Measurements from ENCODE around the gene TLR9.

TLR9 gene

GRCh38 chr3:52196977-52197376, 28.5 kb downstream of the TLR9 start:
- H3K36me3 ChIP-seq (ENCODE audit: control insufficient read depth, insufficient read depth, low read length): peaks cover 8% of the 10 kb centered on the region
- no peak overlapping the region for H3K4me3 ChIP-seq (ENCODE audit: insufficient read depth, low read depth, low read length, poor library complexity, severe bottlenecking)
- H3K9me3 ChIP-seq (ENCODE audit: control insufficient read depth, low read length): no peaks in the 10 kb centered on the region
- no peak for DNase-seq
- peak overlapping the region; percentile 90 for H3K27ac ChIP-seq (ENCODE audit: insufficient read depth, low read length, poor library complexity, severe bottlenecking)
- no peaks in the 10 kb centered on the region for H3K27me3 ChIP-seq (replicated peaks; ENCODE audit: control insufficient read depth, insufficient read depth, low read length, poor library complexity, severe bottlenecking)
- peaks cover 24% of the 10 kb centered on the region for H3K4me1 ChIP-seq (ENCODE audit: control insufficient read depth, insufficient read depth, low read length, poor library complexity, severe bottlenecking)

- no peak for DNase-seq
- H3K27ac ChIP-seq (ENCODE audit: insufficient read depth, low read length, poor library complexity, severe bottlenecking): no peak overlapping the region
- H3K4me3 ChIP-seq (ENCODE audit: insufficient read depth, low read depth, low read length, poor library complexity, severe bottlenecking): no peak overlapping the region
- H3K36me3 ChIP-seq (ENCODE audit: control insufficient read depth, insufficient read depth, low read length): peaks cover 8% of the 10 kb centered on the region
- peaks cover 24% of the 10 kb centered on the region for H3K4me1 ChIP-seq (ENCODE audit: control insufficient read depth, insufficient read depth, low read length, poor library complexity, severe bottlenecking)
- no peaks in the 10 kb centered on the region for H3K27me3 ChIP-seq (replicated peaks; ENCODE audit: control insufficient read depth, insufficient read depth, low read length, poor library complexity, severe bottlenecking)
- H3K9me3 ChIP-seq (ENCODE audit: control insufficient read depth, low read length): no peaks in the 10 kb centered on the region
Observed at GRCh38 chr3:52195823-52196331, 29.6 kb downstream of the TLR9 start.

- H3K27me3 ChIP-seq (replicated peaks; ENCODE audit: control insufficient read depth, insufficient read depth, low read length, poor library complexity, severe bottlenecking): no peaks in the 10 kb centered on the region
- DNase-seq: no peak
- H3K9me3 ChIP-seq (ENCODE audit: control insufficient read depth, low read length): no peaks in the 10 kb centered on the region
- H3K4me3 ChIP-seq (ENCODE audit: insufficient read depth, low read depth, low read length, poor library complexity, severe bottlenecking): no peak overlapping the region
- H3K36me3 ChIP-seq (ENCODE audit: control insufficient read depth, insufficient read depth, low read length): peaks cover 6% of the 10 kb centered on the region
- no peak overlapping the region for H3K27ac ChIP-seq (ENCODE audit: insufficient read depth, low read length, poor library complexity, severe bottlenecking)
- H3K4me1 ChIP-seq (ENCODE audit: control insufficient read depth, insufficient read depth, low read length, poor library complexity, severe bottlenecking): peaks cover 24% of the 10 kb centered on the region
Observed at GRCh38 chr3:52195291-52195597, 30.2 kb downstream of the TLR9 start.

- no peak overlapping the region for H3K4me3 ChIP-seq (ENCODE audit: insufficient read depth, low read depth, low read length, poor library complexity, severe bottlenecking)
- H3K27ac ChIP-seq (ENCODE audit: insufficient read depth, low read length, poor library complexity, severe bottlenecking): no peak overlapping the region
- peaks cover 23% of the 10 kb centered on the region for H3K4me1 ChIP-seq (ENCODE audit: control insufficient read depth, insufficient read depth, low read length, poor library complexity, severe bottlenecking)
Observed at GRCh38 chr3:52194485-52195290, 30.8 kb downstream of the TLR9 start.

GRCh38 chr3:52193065-52193464, 32.4 kb downstream of the TLR9 start:
- Histone ChIP-seq H3K36me3 (ENCODE audit: control insufficient read depth, insufficient read depth, low read length) (peaks cover 2% of the 10 kb centered on the region), H3K4me1 (ENCODE audit: control insufficient read depth, insufficient read depth, low read length, poor library complexity, severe bottlenecking) (peaks cover 11% of the 10 kb centered on the region), H3K4me3 (ENCODE audit: insufficient read depth, low read depth, low read length, poor library complexity, severe bottlenecking) (no peak overlapping the region), H3K9me3 (ENCODE audit: control insufficient read depth, low read length) (no peaks in the 10 kb centered on the region), H3K27ac (ENCODE audit: insufficient read depth, low read length, poor library complexity, severe bottlenecking) (no peak overlapping the region), H3K27me3 (replicated peaks; ENCODE audit: control insufficient read depth, insufficient read depth, low read length, poor library complexity, severe bottlenecking) (no peaks in the 10 kb centered on the region)
- no peak for DNase-seq

More at GRCh38 chr3:52194485-52195290, 30.8 kb downstream of the TLR9 start:
- Histone ChIP-seq H3K36me3 (ENCODE audit: control insufficient read depth, insufficient read depth, low read length) (peaks cover 3% of the 10 kb centered on the region), H3K9me3 (ENCODE audit: control insufficient read depth, low read length) (no peaks in the 10 kb centered on the region), H3K27me3 (replicated peaks; ENCODE audit: control insufficient read depth, insufficient read depth, low read length, poor library complexity, severe bottlenecking) (no peaks in the 10 kb centered on the region)
- no peak for DNase-seq

GRCh38 chr3:52191663-52192062, 33.8 kb downstream of the TLR9 start:
- no peak overlapping the region for H3K27ac ChIP-seq (ENCODE audit: insufficient read depth, low read length, poor library complexity, severe bottlenecking)
- no peaks in the 10 kb centered on the region for H3K9me3 ChIP-seq (ENCODE audit: control insufficient read depth, low read length)
- H3K4me1 ChIP-seq (ENCODE audit: control insufficient read depth, insufficient read depth, low read length, poor library complexity, severe bottlenecking): peaks cover under 1% of the 10 kb centered on the region
- no peak for DNase-seq
- H3K36me3 ChIP-seq (ENCODE audit: control insufficient read depth, insufficient read depth, low read length): no peaks in the 10 kb centered on the region
- no peak overlapping the region for H3K4me3 ChIP-seq (ENCODE audit: insufficient read depth, low read depth, low read length, poor library complexity, severe bottlenecking)
- no peaks in the 10 kb centered on the region for H3K27me3 ChIP-seq (replicated peaks; ENCODE audit: control insufficient read depth, insufficient read depth, low read length, poor library complexity, severe bottlenecking)

GRCh38 chr3:52190294-52191074, 35.0 kb downstream of the TLR9 start:
- Histone ChIP-seq H3K36me3 (ENCODE audit: control insufficient read depth, insufficient read depth, low read length) (no peaks in the 10 kb centered on the region), H3K9me3 (ENCODE audit: control insufficient read depth, low read length) (no peaks in the 10 kb centered on the region), H3K27me3 (replicated peaks; ENCODE audit: control insufficient read depth, insufficient read depth, low read length, poor library complexity, severe bottlenecking) (no peaks in the 10 kb centered on the region), H3K4me1 (ENCODE audit: control insufficient read depth, insufficient read depth, low read length, poor library complexity, severe bottlenecking) (no peaks in the 10 kb centered on the region), H3K4me3 (ENCODE audit: insufficient read depth, low read depth, low read length, poor library complexity, severe bottlenecking) (no peak overlapping the region), H3K27ac (ENCODE audit: insufficient read depth, low read length, poor library complexity, severe bottlenecking) (no peak overlapping the region)
- DNase-seq: no peak

- Histone ChIP-seq H3K27ac (ENCODE audit: insufficient read depth, low read length, poor library complexity, severe bottlenecking) (no peak overlapping the region), H3K27me3 (replicated peaks; ENCODE audit: control insufficient read depth, insufficient read depth, low read length, poor library complexity, severe bottlenecking) (no peaks in the 10 kb centered on the region), H3K9me3 (ENCODE audit: control insufficient read depth, low read length) (no peaks in the 10 kb centered on the region), H3K4me1 (ENCODE audit: control insufficient read depth, insufficient read depth, low read length, poor library complexity, severe bottlenecking) (no peaks in the 10 kb centered on the region), H3K36me3 (ENCODE audit: control insufficient read depth, insufficient read depth, low read length) (no peaks in the 10 kb centered on the region), H3K4me3 (ENCODE audit: insufficient read depth, low read depth, low read length, poor library complexity, severe bottlenecking) (no peak overlapping the region)
- DNase-seq: no peak
Observed at GRCh38 chr3:52188556-52188955, 36.9 kb downstream of the TLR9 start.

- H3K9me3 ChIP-seq (ENCODE audit: control insufficient read depth, low read length): no peaks in the 10 kb centered on the region
- no peaks in the 10 kb centered on the region for H3K36me3 ChIP-seq (ENCODE audit: control insufficient read depth, insufficient read depth, low read length)
- no peak overlapping the region for H3K4me3 ChIP-seq (ENCODE audit: insufficient read depth, low read depth, low read length, poor library complexity, severe bottlenecking)
- H3K27me3 ChIP-seq (replicated peaks; ENCODE audit: control insufficient read depth, insufficient read depth, low read length, poor library complexity, severe bottlenecking): no peaks in the 10 kb centered on the region
- peaks cover 6% of the 10 kb centered on the region for H3K4me1 ChIP-seq (ENCODE audit: control insufficient read depth, insufficient read depth, low read length, poor library complexity, severe bottlenecking)
- H3K27ac ChIP-seq (ENCODE audit: insufficient read depth, low read length, poor library complexity, severe bottlenecking): no peak overlapping the region
- no peak for DNase-seq
Observed at GRCh38 chr3:52186729-52187128, 38.7 kb downstream of the TLR9 start.

- DNase-seq: no peak
- Histone ChIP-seq H3K4me1 (ENCODE audit: control insufficient read depth, insufficient read depth, low read length, poor library complexity, severe bottlenecking) (peaks cover 6% of the 10 kb centered on the region), H3K9me3 (ENCODE audit: control insufficient read depth, low read length) (no peaks in the 10 kb centered on the region), H3K36me3 (ENCODE audit: control insufficient read depth, insufficient read depth, low read length) (no peaks in the 10 kb centered on the region), H3K27me3 (replicated peaks; ENCODE audit: control insufficient read depth, insufficient read depth, low read length, poor library complexity, severe bottlenecking) (no peaks in the 10 kb centered on the region), H3K27ac (ENCODE audit: insufficient read depth, low read length, poor library complexity, severe bottlenecking) (no peak overlapping the region), H3K4me3 (ENCODE audit: insufficient read depth, low read depth, low read length, poor library complexity, severe bottlenecking) (no peak overlapping the region)
Observed at GRCh38 chr3:52185837-52186236, 39.6 kb downstream of the TLR9 start.

Measured in effector memory CD4-positive, alpha-beta T cell (primary cell).